Hepatocyte (in vitro differentiated cells): ENCODE results near the gene TTC33. TPM values are rescaled to one million over a fixed set of nuclear protein-coding genes. Genes with fewer than 3 reads are reported as not detected.

ENCODE experiments used
- DNase-seq: peaks from one replicate; pipeline ENCODE4 v3.0.0-alpha.2; 2016; ENCODE audit warnings: low spot score
- H2AFZ ChIP-seq: fragments of 200-600 bp; sonication (generic); 2 replicates; pipeline ENCODE4 v1.6.0; 2016; ENCODE audit warnings: antibody characterized with exemption, mild to moderate bottlenecking
- H3K27ac ChIP-seq: fragments of 200-600 bp; sonication (generic); 2 replicates; pipeline ENCODE4 v1.5.1; 2016; ENCODE audit warnings: mild to moderate bottlenecking
- H3K27me3 ChIP-seq: fragments of 200-600 bp; sonication (generic); 2 replicates; pipeline ENCODE4 v1.6.1; 2016
- H3K36me3 ChIP-seq: fragments of 200-600 bp; sonication (generic); replicated peaks from 2 replicates; pipeline ENCODE4 v1.5.1; 2016; ENCODE audit warnings: low read depth; ENCODE audit not compliant: insufficient read depth
- H3K4me1 ChIP-seq: fragments of 200-600 bp; sonication (generic); 2 replicates; pipeline ENCODE4 v1.5.1; 2016; ENCODE audit warnings: mild to moderate bottlenecking, moderate library complexity; ENCODE audit not compliant: insufficient read depth
- H3K4me2 ChIP-seq: fragments of 200-600 bp; sonication (generic); 2 replicates; pipeline ENCODE4 v1.6.0; 2016
- H3K4me3 ChIP-seq: fragments of 200-600 bp; sonication (generic); 2 replicates; pipeline ENCODE4 v1.5.1; 2016; ENCODE audit warnings: mild to moderate bottlenecking
- H3K79me2 ChIP-seq: fragments of 200-600 bp; sonication (generic); 2 replicates; pipeline ENCODE4 v1.6.0; 2017; ENCODE audit warnings: mild to moderate bottlenecking
- H3K9me2 ChIP-seq: fragments of 200-600 bp; sonication (generic); replicated peaks from 2 replicates; pipeline ENCODE4 v1.6.0; 2017; ENCODE audit warnings: mild to moderate bottlenecking; ENCODE audit not compliant: insufficient read depth
- H3K9me3 ChIP-seq: fragments of 200-600 bp; sonication (generic); 2 replicates; pipeline ENCODE4 v1.5.1; 2016; ENCODE audit warnings: low read depth, mild to moderate bottlenecking
- H4K20me1 ChIP-seq: fragments of 200-600 bp; sonication (generic); 2 replicates; pipeline ENCODE4 v1.6.0; 2016; ENCODE audit warnings: mild to moderate bottlenecking; ENCODE audit not compliant: insufficient read depth, poor library complexity, severe bottlenecking
- CTCF ChIP-seq: fragments of 200-600 bp; sonication (generic); IDR thresholded peaks from 2 replicates; pipeline ENCODE4 v1.5.1; 2016; ENCODE audit warnings: antibody characterized with exemption, mild to moderate bottlenecking; ENCODE audit not compliant: poor library complexity
- EZH2 ChIP-seq: fragments of 200-600 bp; sonication (generic); IDR thresholded peaks from 2 replicates; pipeline ENCODE4 v1.6.1; 2016; ENCODE audit warnings: antibody characterized with exemption, mild to moderate bottlenecking, borderline replicate concordance
- EZH2phosphoT487 ChIP-seq: fragments of 200-600 bp; sonication (generic); IDR thresholded peaks from one replicate; pipeline ENCODE4 v1.6.1; 2018; ENCODE audit warnings: antibody characterized with exemption, mild to moderate bottlenecking, low read depth, moderate library complexity; ENCODE audit not compliant: unreplicated experiment, severe bottlenecking
- WGBS: methylation state at CpG from one replicate; pipeline ENCODE4 v1.1.6; 2016; ENCODE audit warnings: low lambda C conversion rate; ENCODE audit errors: missing lambda C conversion rate; 5-methylcytosine and 5-hydroxymethylcytosine counted together
- polyA plus RNA-seq: library from polyadenylated mRNA; unstranded; fragments of >200 nt; fragmentation: Nextera tagmentation; extraction: Ambion mirVana; gene quantifications from 2 replicates; pipeline ENCODE4 v1.2.1, GENCODE V29; 2016
- total RNA-seq: library from RNA; depleted of rRNA; stranded (reverse); fragments of >200 nt; gene quantifications from 2 replicates; pipeline ENCODE4 v1.2.3, GENCODE V29; 2014

Gene TTC33
- total and polyA plus RNA-seq, 2 experiments from 2014 or later, result 5.6 to 19.3 TPM

GRCh38 chr5:40720069-40720468 is 35.7 kb downstream of the TTC33 start:
- Histone ChIP-seq H4K20me1 (no peaks in the 10 kb centered on the region), H2AFZ (no peak overlapping the region), H3K79me2 (no peaks in the 10 kb centered on the region), H3K36me3 (no peaks in the 10 kb centered on the region), H3K9me3 (no peaks in the 10 kb centered on the region), H3K4me1 (no peaks in the 10 kb centered on the region), H3K27ac (peak overlapping the region; percentile 32), H3K4me2 (peak overlapping the region; percentile 2), H3K9me2 (no peaks in the 10 kb centered on the region), H3K27me3 (no peaks in the 10 kb centered on the region), H3K4me3 (no peak overlapping the region)
- TF ChIP-seq CTCF (no peak), EZH2 (no peak), EZH2phosphoT487 (no peak)
- no peak for DNase-seq

- Histone ChIP-seq H3K79me2 (no peaks in the 10 kb centered on the region), H3K4me2 (no peak overlapping the region), H3K9me2 (no peaks in the 10 kb centered on the region), H2AFZ (no peak overlapping the region), H3K4me1 (no peaks in the 10 kb centered on the region), H3K36me3 (no peaks in the 10 kb centered on the region), H4K20me1 (no peaks in the 10 kb centered on the region), H3K4me3 (no peak overlapping the region), H3K27ac (no peak overlapping the region), H3K9me3 (no peaks in the 10 kb centered on the region), H3K27me3 (no peaks in the 10 kb centered on the region)
- DNase-seq, result no peak
- no peak for TF ChIP-seq CTCF
- no peak for TF ChIP-seq EZH2
- TF ChIP-seq EZH2phosphoT487, result no peak
These were observed 38.5 kb downstream of the TTC33 start for GRCh38 chr5:40717281-40717680.

- H4K20me1 ChIP-seq, result no peaks in the 10 kb centered on the region
- H3K4me2 ChIP-seq, result no peak overlapping the region
- no peak overlapping the region for H2AFZ ChIP-seq
- no peak for DNase-seq
- no peak overlapping the region for H3K4me3 ChIP-seq
- no peak overlapping the region for H3K27ac ChIP-seq
- 77% methylated on average over 2 of the region's 2 CpGs for WGBS
- no peaks in the 10 kb centered on the region for H3K36me3 ChIP-seq
- H3K27me3 ChIP-seq, result no peaks in the 10 kb centered on the region
- no peaks in the 10 kb centered on the region for H3K9me2 ChIP-seq
- TF ChIP-seq EZH2phosphoT487 (no peak), EZH2 (no peak), CTCF (no peak)
- no peaks in the 10 kb centered on the region for H3K9me3 ChIP-seq
- H3K4me1 ChIP-seq, result no peaks in the 10 kb centered on the region
- H3K79me2 ChIP-seq, result no peaks in the 10 kb centered on the region
These were observed 39.2 kb downstream of the TTC33 start for GRCh38 chr5:40716590-40716989.

- H3K27me3 ChIP-seq, result no peaks in the 10 kb centered on the region
- H2AFZ ChIP-seq, result no peak overlapping the region
- H3K79me2 ChIP-seq, result no peaks in the 10 kb centered on the region
- no peak overlapping the region for H3K4me2 ChIP-seq
- no peaks in the 10 kb centered on the region for H3K9me3 ChIP-seq
- DNase-seq, result no peak
- 36% methylated on average over 2 of the region's 2 CpGs for WGBS
- no peak overlapping the region for H3K27ac ChIP-seq
- H3K4me3 ChIP-seq, result no peak overlapping the region
- no peaks in the 10 kb centered on the region for H3K4me1 ChIP-seq
- H4K20me1 ChIP-seq, result no peaks in the 10 kb centered on the region
- no peaks in the 10 kb centered on the region for H3K9me2 ChIP-seq
- TF ChIP-seq EZH2phosphoT487 (no peak), CTCF (no peak), EZH2 (no peak)
- no peaks in the 10 kb centered on the region for H3K36me3 ChIP-seq
These were observed 39.8 kb downstream of the TTC33 start for GRCh38 chr5:40716000-40716399.
